ENCODE results near the gene CNP. TPM values are rescaled to one million over a fixed set of nuclear protein-coding genes. Genes with fewer than 3 reads are reported as not detected.

Gene CNP
- total RNA-seq, 2 donors from 2014 or later = 64.3 to 79.6 TPM

DNA sequence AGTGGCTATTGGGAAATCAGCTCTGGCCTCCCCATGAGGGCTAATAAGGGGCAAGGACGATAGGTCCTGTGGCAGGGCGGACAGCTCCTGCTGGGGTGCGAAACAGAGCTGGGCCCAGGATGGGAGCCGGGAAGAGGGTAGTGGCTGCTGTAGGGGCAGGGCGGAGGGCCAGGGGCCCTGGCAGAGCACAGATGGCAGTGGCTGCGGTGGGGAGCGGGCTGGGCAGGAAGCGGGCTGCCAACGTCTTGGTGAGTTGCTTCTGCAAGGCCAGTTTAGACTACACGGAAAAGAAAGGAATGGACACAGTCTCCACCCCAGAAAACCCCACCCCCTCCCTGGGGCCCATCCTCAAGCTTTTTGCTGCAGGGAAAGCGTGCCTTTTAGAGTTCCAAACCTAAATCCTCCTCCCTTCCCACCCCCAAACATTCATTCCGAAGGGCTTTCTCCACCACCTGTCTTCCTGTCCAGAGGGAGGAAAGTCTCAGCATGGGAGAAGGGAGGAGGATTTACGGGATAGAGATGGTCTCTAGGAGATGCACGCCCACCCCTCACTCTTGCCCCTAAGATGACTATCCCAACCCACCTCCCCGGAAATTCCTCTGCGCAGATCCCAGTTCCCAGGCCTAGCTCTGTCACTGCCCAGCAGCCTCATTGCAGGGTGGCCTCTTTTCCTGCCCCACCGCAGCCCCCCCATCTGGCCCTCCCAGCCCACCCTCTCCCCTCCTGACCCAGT lies 60.4 kb downstream of the CNP start:
- H3K9me3 Mint-ChIP-seq = no peaks in the 10 kb centered on the region
- H3K36me3 Mint-ChIP-seq (ENCODE audit: low read depth) = peaks cover 25% of the 10 kb centered on the region
- WGBS, 2 experiments (ENCODE audit: insufficient coverage in 1 of 2, insufficient read length in 1 of 2) = 40 to 84% methylated on average over 4 to 15 of the region's 17 CpGs
- H3K9me3 ChIP-seq (ENCODE audit: control insufficient read depth, low read length) = no peaks in the 10 kb centered on the region
- no peak overlapping the region for H3K27ac ChIP-seq (ENCODE audit: low read depth, low read length)
- H3K4me3 ChIP-seq (ENCODE audit: low read length) = no peak overlapping the region
- TF ChIP-seq CTCF (conservative IDR thresholded peaks at IDR 0.05) = no peak
- peaks cover 7% of the 10 kb centered on the region for H3K4me1 Mint-ChIP-seq
- H3K36me3 ChIP-seq (ENCODE audit: control insufficient read depth, insufficient read depth, low read length) = peaks cover 31% of the 10 kb centered on the region
- no peak overlapping the region for H3K4me3 Mint-ChIP-seq
- H3K27ac Mint-ChIP-seq = no peak overlapping the region
- no peak overlapping the region for H3K9ac ChIP-seq (ENCODE audit: extremely low read depth, low read length, poor library complexity, severe bottlenecking)
- no peak for DNase-seq
- no peaks in the 10 kb centered on the region for H3K27me3 ChIP-seq (ENCODE audit: control insufficient read depth, insufficient read depth, low read length, poor library complexity, severe bottlenecking)
- peaks cover 2% of the 10 kb centered on the region for H3K27me3 Mint-ChIP-seq (ENCODE audit: insufficient read depth)
- H3K4me1 ChIP-seq (ENCODE audit: control insufficient read depth, insufficient read depth, low read length) = no peaks in the 10 kb centered on the region

Other genes with a start within 250 kb of the CNP start
- gene HAP1, start 232.2 kb upstream of the CNP start, total RNA-seq = 1 to 10 TPM; 1.7 TPM
- gene JUP, start 180.1 kb upstream of the CNP start, total RNA-seq = 100 to 1,000 TPM; 112 to 167 TPM
- gene P3H4, start 154.8 kb upstream of the CNP start, total RNA-seq = 10 to 100 TPM; 23.9 to 40.6 TPM
- gene FKBP10, start 153.8 kb upstream of the CNP start, total RNA-seq = 100 to 1,000 TPM; 179 to 291 TPM
- 10 to 100 TPM; 65.2 to 79.5 TPM for gene NT5C3B, start 130.6 kb upstream of the CNP start, total RNA-seq
- gene KLHL10, start 129.0 kb upstream of the CNP start, total RNA-seq = under 1 TPM in 1 of 2 donors, not detected in 1; 0.15 TPM
- gene KLHL11, start 101.4 kb upstream of the CNP start, total RNA-seq = 10 to 100 TPM; 13.3 to 15.9 TPM
- gene ACLY, start 47.8 kb upstream of the CNP start, total RNA-seq = 100 to 1,000 TPM; 261 to 304 TPM
- gene ODAD4, start 36.2 kb upstream of the CNP start, total RNA-seq = 1 to 10 TPM; 3.9 to 4.7 TPM
- 100 to 1,000 TPM; 112 to 116 TPM for gene DNAJC7, start 50.6 kb downstream of the CNP start, total RNA-seq
- gene NKIRAS2, start 53.3 kb downstream of the CNP start, total RNA-seq = 10 to 100 TPM; 48.0 to 51.2 TPM
- gene C17orf113, start 83.8 kb downstream of the CNP start, total RNA-seq = 1 to 10 TPM; 1.7 to 2.9 TPM
- gene ZNF385C, start 131.7 kb downstream of the CNP start, total RNA-seq = 1 to 10 TPM; 1.4 to 2.1 TPM
- gene DHX58, start 145.9 kb downstream of the CNP start, total RNA-seq = under 1 TPM; 0.38 to 0.48 TPM
- 10 to 100 TPM; 48.0 to 57.6 TPM for gene KAT2A, start 154.6 kb downstream of the CNP start, total RNA-seq
- gene HSPB9, start 156.0 kb downstream of the CNP start, total RNA-seq = under 1 TPM in 1 of 2 donors, not detected in 1; 0.22 TPM
- 10 to 100 TPM; 61.0 to 67.8 TPM for gene RAB5C, start 188.2 kb downstream of the CNP start, total RNA-seq
- gene KCNH4, start 214.3 kb downstream of the CNP start, total RNA-seq = not detected
- not detected for gene HCRT, start 218.7 kb downstream of the CNP start, total RNA-seq
- gene GHDC, start 227.7 kb downstream of the CNP start, total RNA-seq = 1 to 10 TPM; 4.4 to 8.4 TPM

All from endodermal cell (in vitro differentiated cells).